Measurements from ENCODE around the gene SLMAP. TPM values are rescaled to one million over a fixed set of nuclear protein-coding genes. Genes with fewer than 3 reads are reported as not detected.

SLMAP gene
- total RNA-seq, 1 experiment from 2014 or later = 49.2 TPM

DNA sequence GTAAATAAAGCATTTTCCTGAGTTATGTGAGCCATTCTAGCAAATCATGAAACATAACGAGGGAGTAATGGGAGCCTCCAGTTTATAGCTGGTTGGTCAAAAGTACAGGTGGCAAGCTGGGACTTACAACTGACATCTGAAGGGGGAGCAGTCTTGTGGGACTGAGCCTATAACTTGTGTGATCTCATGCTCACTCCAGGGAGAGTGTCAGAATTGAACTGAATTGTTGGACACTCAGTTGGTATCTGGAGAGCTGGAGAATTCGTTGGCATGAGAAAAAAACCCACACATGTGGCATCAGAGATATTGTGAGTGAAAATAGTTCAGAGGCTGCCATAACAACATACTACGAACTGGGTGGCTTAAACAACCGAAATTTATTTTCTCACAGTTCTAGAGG lies 40.4 kb upstream of the SLMAP start:
- BruUV-seq (replicated peaks) = no TSS peak
- no peak for ATAC-seq
- H3K4me1 ChIP-seq (ENCODE audit: control insufficient read depth, insufficient read depth, low read length) = no peaks in the 10 kb centered on the region
- in situ Hi-C loops (cut with HindIII; ENCODE audit: low pct_unique_long_range_greater_than_20kb, low sequenced_read_pairs) (no loop called here), intact Hi-C loops (cut with micrococcal nuclease; ENCODE audit: unreplicated experiment) (no loop called here)
- no peaks in the 10 kb centered on the region for H3K9me3 ChIP-seq (ENCODE audit: control insufficient read depth, insufficient read depth, low read depth, low read length)
- POLR2A ChIA-PET = interaction anchor here (0.6 kb wide), 1 partner anchor 129 kb away, joined by 3 read pairs; no protein-coding TSS in a partner anchor
- no peaks in the 10 kb centered on the region for H3K36me3 ChIP-seq (ENCODE audit: control insufficient read depth, insufficient read depth, low read length)
- CTCF ChIA-PET = interaction anchor here (0.6 kb wide), 1 partner anchor 40 kb away, joined by 4 read pairs; no protein-coding TSS in a partner anchor
- H3K4me3 ChIP-seq (ENCODE audit: low read depth in 2 of 2, low read length in 2 of 2) = no peak overlapping the region
- TF ChIP-seq, protein P1, sequence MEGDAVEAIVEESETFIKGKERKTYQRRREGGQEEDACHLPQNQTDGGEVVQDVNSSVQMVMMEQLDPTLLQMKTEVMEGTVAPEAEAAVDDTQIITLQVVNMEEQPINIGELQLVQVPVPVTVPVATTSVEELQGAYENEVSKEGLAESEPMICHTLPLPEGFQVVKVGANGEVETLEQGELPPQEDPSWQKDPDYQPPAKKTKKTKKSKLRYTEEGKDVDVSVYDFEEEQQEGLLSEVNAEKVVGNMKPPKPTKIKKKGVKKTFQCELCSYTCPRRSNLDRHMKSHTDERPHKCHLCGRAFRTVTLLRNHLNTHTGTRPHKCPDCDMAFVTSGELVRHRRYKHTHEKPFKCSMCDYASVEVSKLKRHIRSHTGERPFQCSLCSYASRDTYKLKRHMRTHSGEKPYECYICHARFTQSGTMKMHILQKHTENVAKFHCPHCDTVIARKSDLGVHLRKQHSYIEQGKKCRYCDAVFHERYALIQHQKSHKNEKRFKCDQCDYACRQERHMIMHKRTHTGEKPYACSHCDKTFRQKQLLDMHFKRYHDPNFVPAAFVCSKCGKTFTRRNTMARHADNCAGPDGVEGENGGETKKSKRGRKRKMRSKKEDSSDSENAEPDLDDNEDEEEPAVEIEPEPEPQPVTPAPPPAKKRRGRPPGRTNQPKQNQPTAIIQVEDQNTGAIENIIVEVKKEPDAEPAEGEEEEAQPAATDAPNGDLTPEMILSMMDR (IDR thresholded peaks at IDR 0.05) = no peak
- TF ChIP-seq SIN3A (IDR thresholded peaks at IDR 0.05; ENCODE audit: borderline replicate concordance, insufficient read depth, low read depth, low read length) (no peak), POLR2AphosphoS5 (IDR thresholded peaks at IDR 0.05; ENCODE audit: low read depth, low read length) (no peak), TCF7L2 (IDR thresholded peaks at IDR 0.05; ENCODE audit: low read depth, low read length) (no peak)
- TF ChIP-seq, protein P2, sequence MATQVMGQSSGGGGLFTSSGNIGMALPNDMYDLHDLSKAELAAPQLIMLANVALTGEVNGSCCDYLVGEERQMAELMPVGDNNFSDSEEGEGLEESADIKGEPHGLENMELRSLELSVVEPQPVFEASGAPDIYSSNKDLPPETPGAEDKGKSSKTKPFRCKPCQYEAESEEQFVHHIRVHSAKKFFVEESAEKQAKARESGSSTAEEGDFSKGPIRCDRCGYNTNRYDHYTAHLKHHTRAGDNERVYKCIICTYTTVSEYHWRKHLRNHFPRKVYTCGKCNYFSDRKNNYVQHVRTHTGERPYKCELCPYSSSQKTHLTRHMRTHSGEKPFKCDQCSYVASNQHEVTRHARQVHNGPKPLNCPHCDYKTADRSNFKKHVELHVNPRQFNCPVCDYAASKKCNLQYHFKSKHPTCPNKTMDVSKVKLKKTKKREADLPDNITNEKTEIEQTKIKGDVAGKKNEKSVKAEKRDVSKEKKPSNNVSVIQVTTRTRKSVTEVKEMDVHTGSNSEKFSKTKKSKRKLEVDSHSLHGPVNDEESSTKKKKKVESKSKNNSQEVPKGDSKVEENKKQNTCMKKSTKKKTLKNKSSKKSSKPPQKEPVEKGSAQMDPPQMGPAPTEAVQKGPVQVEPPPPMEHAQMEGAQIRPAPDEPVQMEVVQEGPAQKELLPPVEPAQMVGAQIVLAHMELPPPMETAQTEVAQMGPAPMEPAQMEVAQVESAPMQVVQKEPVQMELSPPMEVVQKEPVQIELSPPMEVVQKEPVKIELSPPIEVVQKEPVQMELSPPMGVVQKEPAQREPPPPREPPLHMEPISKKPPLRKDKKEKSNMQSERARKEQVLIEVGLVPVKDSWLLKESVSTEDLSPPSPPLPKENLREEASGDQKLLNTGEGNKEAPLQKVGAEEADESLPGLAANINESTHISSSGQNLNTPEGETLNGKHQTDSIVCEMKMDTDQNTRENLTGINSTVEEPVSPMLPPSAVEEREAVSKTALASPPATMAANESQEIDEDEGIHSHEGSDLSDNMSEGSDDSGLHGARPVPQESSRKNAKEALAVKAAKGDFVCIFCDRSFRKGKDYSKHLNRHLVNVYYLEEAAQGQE (IDR thresholded peaks at IDR 0.05; ENCODE audit: insufficient read depth in 1 of 2, low read depth in 2 of 2, low read length in 1 of 2) = no peak
- H3K27ac ChIP-seq (ENCODE audit: low read length) = no peak overlapping the region
- no peak for DNase-seq (ENCODE audit: low read depth, low spot score)
- H3K27me3 ChIP-seq (ENCODE audit: control insufficient read depth, insufficient read depth, low read length) = no peaks in the 10 kb centered on the region

DNA sequence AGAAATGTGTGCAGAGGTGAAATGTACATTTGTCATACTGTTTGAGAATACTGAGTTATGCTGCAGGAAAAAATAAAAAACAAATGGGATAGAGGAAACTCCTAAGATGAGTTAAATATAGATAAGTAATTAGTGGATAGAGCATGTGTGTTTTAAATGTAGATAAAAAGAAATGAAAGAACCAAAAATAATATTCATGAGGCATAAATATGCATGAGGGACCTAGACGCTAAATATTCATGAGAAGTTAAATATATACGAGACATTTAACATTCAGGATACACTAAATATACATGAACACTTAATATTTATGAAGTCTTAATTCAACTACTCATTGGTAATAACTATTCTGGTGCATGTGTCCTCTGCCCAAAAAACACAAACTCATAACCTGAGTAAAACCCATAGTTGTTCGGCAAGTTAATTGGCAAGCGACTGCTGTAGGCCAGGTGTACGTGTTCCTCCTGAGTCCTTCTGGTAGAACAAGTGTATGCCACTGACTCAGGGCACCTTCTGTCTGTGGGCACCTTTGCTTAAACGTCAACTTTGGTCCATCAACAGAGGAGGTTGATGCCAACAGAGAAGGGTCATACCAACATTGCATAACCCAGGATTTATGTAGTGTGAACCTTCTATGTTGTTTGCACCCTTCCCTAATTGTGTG lies 38.8 kb upstream of the SLMAP start:
- TF ChIP-seq, protein P2 (IDR thresholded peaks at IDR 0.05; ENCODE audit: insufficient read depth in 1 of 2, low read depth in 2 of 2, low read length in 1 of 2) = no peak
- no peaks in the 10 kb centered on the region for H3K4me1 ChIP-seq (ENCODE audit: control insufficient read depth, insufficient read depth, low read length)
- no peak overlapping the region for H3K4me3 ChIP-seq (ENCODE audit: low read depth in 2 of 2, low read length in 2 of 2)
- no peak for ATAC-seq
- no peak for DNase-seq (ENCODE audit: low read depth, low spot score)
- ChIA-PET POLR2A (no interaction called here), CTCF (no interaction called here)
- H3K9me3 ChIP-seq (ENCODE audit: control insufficient read depth, insufficient read depth, low read depth, low read length) = no peaks in the 10 kb centered on the region
- no peaks in the 10 kb centered on the region for H3K36me3 ChIP-seq (ENCODE audit: control insufficient read depth, insufficient read depth, low read length)
- in situ Hi-C loops (cut with HindIII; ENCODE audit: low pct_unique_long_range_greater_than_20kb, low sequenced_read_pairs) (no loop called here), intact Hi-C loops (cut with micrococcal nuclease; ENCODE audit: unreplicated experiment) (no loop called here)
- no peak overlapping the region for H3K27ac ChIP-seq (ENCODE audit: low read length)
- H3K27me3 ChIP-seq (ENCODE audit: control insufficient read depth, insufficient read depth, low read length) = no peaks in the 10 kb centered on the region
- BruUV-seq (replicated peaks) = no TSS peak
